OCI-LY7 (cell line): ENCODE results near the gene STIM1. TPM values are rescaled to one million over a fixed set of nuclear protein-coding genes. Genes with fewer than 3 reads are reported as not detected.

Source experiments
- BruUV-seq: library from RNA; stranded (reverse); fragments of 400-500 nt; replicated peaks from 2 replicates; lab custom pipeline; 2021; lab: Mats Ljungman, UMichigan
- CTCF ChIA-PET: fragments of 300-600 bp; sonication (Branson Sonifier 250); formaldehyde crosslinking; loops from one replicate; lab custom pipeline; 2022; ENCODE audit warnings: antibody characterized with exemption; ENCODE audit not compliant: unreplicated experiment; lab: Charles Lee
- POLR2A ChIA-PET: fragments of 300-600 bp; sonication (Branson Sonifier 250); formaldehyde crosslinking; loops from one replicate; lab custom pipeline; 2022; ENCODE audit warnings: antibody characterized with exemption; lab: Charles Lee
- DNase-seq: peaks from one replicate; pipeline ENCODE4 v3.0.0-alpha.2; 2015; ENCODE audit warnings: low spot score
- H2AFZ ChIP-seq: fragments of 200-600 bp; sonication (generic), shearing (Covaris generic); 2 replicates; pipeline ENCODE4 v1.6.1; 2014; ENCODE audit warnings: mild to moderate bottlenecking, antibody characterized with exemption, low read length, moderate library complexity
- H3K27ac ChIP-seq: fragments of 200-600 bp; sonication (generic); 2 replicates; pipeline ENCODE4 v1.5.1; 2014; ENCODE audit warnings: mixed run types, low read depth, mild to moderate bottlenecking, moderate library complexity, low read length, inconsistent platforms; ENCODE audit not compliant: poor library complexity, severe bottlenecking
- H3K36me3 ChIP-seq: fragments of 200-600 bp; sonication (generic); 2 replicates; pipeline ENCODE4 v1.6.1; 2014; ENCODE audit warnings: mild to moderate bottlenecking, antibody characterized with exemption, low read length, moderate library complexity, mixed read lengths; ENCODE audit not compliant: insufficient read depth
- H3K4me1 ChIP-seq: fragments of 200-600 bp; sonication (generic); 2 replicates; pipeline ENCODE4 v1.5.1; 2014; ENCODE audit warnings: mild to moderate bottlenecking, low read length; ENCODE audit not compliant: insufficient read depth, poor library complexity, severe bottlenecking
- H3K4me2 ChIP-seq: fragments of 200-600 bp; sonication (generic); 2 replicates; pipeline ENCODE4 v1.6.1; 2014; ENCODE audit warnings: mild to moderate bottlenecking, low read length
- H3K4me3 ChIP-seq: fragments of 200-600 bp; sonication (generic); 2 replicates; pipeline ENCODE4 v1.5.1; 2014; ENCODE audit warnings: mild to moderate bottlenecking, low read depth, low read length; ENCODE audit not compliant: poor library complexity, severe bottlenecking
- H3K79me2 ChIP-seq: fragments of 200-600 bp; sonication (generic); 2 replicates; pipeline ENCODE4 v1.6.1; 2016; ENCODE audit warnings: low read depth, mild to moderate bottlenecking, low read length, moderate library complexity, mixed read lengths; ENCODE audit not compliant: insufficient read depth
- H3K9me2 ChIP-seq: fragments of 200-600 bp; sonication (generic); 2 replicates; pipeline ENCODE4 v1.6.1; 2016; ENCODE audit warnings: mild to moderate bottlenecking, low read length, mixed read lengths; ENCODE audit not compliant: insufficient read depth
- H3K9me3 ChIP-seq: fragments of 200-600 bp; sonication (generic); 2 replicates; pipeline ENCODE4 v1.6.1; 2014; ENCODE audit warnings: mild to moderate bottlenecking, mixed run types, low read length, mixed read lengths
- H4K20me1 ChIP-seq: fragments of 200-600 bp; sonication (generic); 2 replicates; pipeline ENCODE4 v1.6.1; 2014; ENCODE audit warnings: mild to moderate bottlenecking, antibody characterized with exemption, low read length, moderate library complexity, mixed read lengths; ENCODE audit not compliant: insufficient read depth
- CTCF ChIP-seq: fragments of 200-600 bp; sonication (generic); conservative IDR thresholded peaks from 2 replicates; pipeline ENCODE4 v1.5.1; 2014; ENCODE audit warnings: mild to moderate bottlenecking, antibody characterized with exemption, low read length, moderate library complexity, mixed read lengths
- EZH2phosphoT487 ChIP-seq: fragments of 200-600 bp; sonication (generic); IDR thresholded peaks from 2 replicates; pipeline ENCODE4 v1.6.1; 2018; ENCODE audit warnings: low read depth, borderline replicate concordance, mild to moderate bottlenecking, mixed run types, antibody characterized with exemption, low read length, moderate library complexity, mixed read lengths
- intact Hi-C: fragments of 100-400 bp; cut with micrococcal nuclease; formaldehyde crosslinking; loops from one replicate; pipeline ENCODE4 v1.10.0; 2022; ENCODE audit not compliant: unreplicated experiment
- total RNA-seq, 2 experiments: library from RNA; depleted of rRNA in 1 of 2; stranded (reverse); fragments of >200 nt in 1 of 2; shearing (Covaris generic) in 1 of 2; gene quantifications; 2 replicates each; pipeline ENCODE4 v1.2.3, GENCODE V29; 2014 to 2022

Gene STIM1
- total RNA-seq, 2 experiments from 2014 or later = 21.0 to 49.1 TPM

- Histone ChIP-seq H3K9me2 (no peaks in the 10 kb centered on the region), H3K4me3 (no peak overlapping the region), H3K9me3 (no peaks in the 10 kb centered on the region), H3K79me2 (peaks cover 5% of the 10 kb centered on the region; the same call in 1 of the 2 replicates), H2AFZ (no peak overlapping the region), H3K4me2 (no peak overlapping the region), H4K20me1 (no peaks in the 10 kb centered on the region), H3K27ac (no peak overlapping the region), H3K36me3 (no peaks in the 10 kb centered on the region), H3K4me1 (peaks cover 14% of the 10 kb centered on the region)
- POLR2A ChIA-PET = interaction anchor here (0.6 to 1.1 kb wide), 3 partner anchors 8 to 268 kb away, joined by 4 to 5 read pairs (median 4); no protein-coding TSS in a partner anchor
- intact Hi-C loops = no loop called here
- DNase-seq = no peak
- TF ChIP-seq CTCF (no peak), EZH2phosphoT487 (no peak)
- no TSS peak for BruUV-seq
- CTCF ChIA-PET = no interaction called here
Measured at GRCh38 chr11:3959903-3960265, 104.4 kb downstream of the STIM1 start.

GRCh38 chr11:3962406-3962840 lies 107.0 kb downstream of the STIM1 start:
- Histone ChIP-seq H3K36me3 (no peaks in the 10 kb centered on the region), H4K20me1 (no peaks in the 10 kb centered on the region), H3K79me2 (no peaks in the 10 kb centered on the region), H3K9me2 (no peaks in the 10 kb centered on the region), H3K9me3 (no peaks in the 10 kb centered on the region), H2AFZ (no peak overlapping the region), H3K27ac (no peak overlapping the region), H3K4me2 (no peak overlapping the region), H3K4me3 (no peak overlapping the region), H3K4me1 (no peaks in the 10 kb centered on the region)
- TF ChIP-seq CTCF (no peak), EZH2phosphoT487 (no peak)
- intact Hi-C loops = no loop called here
- no peak for DNase-seq
- no TSS peak for BruUV-seq
- CTCF ChIA-PET = no interaction called here
- POLR2A ChIA-PET = no interaction called here

- Histone ChIP-seq H3K4me1 (no peaks in the 10 kb centered on the region), H3K36me3 (peaks cover 13% of the 10 kb centered on the region), H3K79me2 (no peaks in the 10 kb centered on the region), H2AFZ (no peak overlapping the region), H4K20me1 (no peaks in the 10 kb centered on the region), H3K27ac (no peak overlapping the region), H3K4me2 (no peak overlapping the region), H3K9me2 (no peaks in the 10 kb centered on the region), H3K9me3 (no peaks in the 10 kb centered on the region), H3K4me3 (no peak overlapping the region)
- ChIA-PET POLR2A (no interaction called here), CTCF (no interaction called here)
- DNase-seq = no peak
- no TSS peak for BruUV-seq
- TF ChIP-seq EZH2phosphoT487 (no peak), CTCF (no peak)
- intact Hi-C loops = no loop called here
Measured at GRCh38 chr11:3964056-3964455, 108.6 kb downstream of the STIM1 start.
